LoVo (cell line): ENCODE results near the gene NR5A2.

ENCODE experiments used
- DNase-seq: peaks from one replicate; pipeline ENCODE4 v3.0.0-alpha.2; 2016; ENCODE audit warnings: low spot score

The NR5A2 gene

DNA sequence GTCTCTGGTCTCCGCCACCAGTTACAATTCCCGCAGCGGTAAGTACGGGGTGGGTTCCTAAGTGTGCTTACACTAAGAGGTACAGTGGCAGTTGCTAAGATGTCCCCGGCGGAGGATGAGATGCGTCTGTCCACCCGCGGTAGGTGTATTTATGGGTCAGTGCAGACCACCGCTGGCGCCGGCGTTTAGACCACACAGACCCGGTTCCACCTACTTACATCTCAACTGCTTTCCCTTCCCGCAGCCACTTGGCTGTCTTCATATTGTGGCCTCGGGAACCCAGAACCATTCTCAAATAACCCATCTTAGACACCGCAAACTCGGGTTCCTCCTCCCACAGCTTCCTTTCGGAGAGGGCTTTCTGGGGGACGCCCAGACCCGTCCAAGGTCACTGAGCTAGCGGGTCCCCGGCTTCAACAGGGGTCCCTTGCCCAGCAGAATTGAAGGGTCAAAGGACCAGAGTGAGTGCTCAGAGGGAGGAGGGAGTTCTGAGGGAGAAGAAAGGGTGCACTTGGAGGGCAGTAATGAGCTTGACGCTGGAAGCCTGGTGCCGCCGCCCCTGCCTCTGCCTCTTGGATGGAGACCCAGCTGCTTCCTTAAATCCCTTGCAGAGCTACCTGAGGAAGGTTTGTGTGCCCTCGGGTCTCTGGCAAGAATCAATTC is 8.6 kb downstream of the NR5A2 start:
- no peak for DNase-seq

DNA sequence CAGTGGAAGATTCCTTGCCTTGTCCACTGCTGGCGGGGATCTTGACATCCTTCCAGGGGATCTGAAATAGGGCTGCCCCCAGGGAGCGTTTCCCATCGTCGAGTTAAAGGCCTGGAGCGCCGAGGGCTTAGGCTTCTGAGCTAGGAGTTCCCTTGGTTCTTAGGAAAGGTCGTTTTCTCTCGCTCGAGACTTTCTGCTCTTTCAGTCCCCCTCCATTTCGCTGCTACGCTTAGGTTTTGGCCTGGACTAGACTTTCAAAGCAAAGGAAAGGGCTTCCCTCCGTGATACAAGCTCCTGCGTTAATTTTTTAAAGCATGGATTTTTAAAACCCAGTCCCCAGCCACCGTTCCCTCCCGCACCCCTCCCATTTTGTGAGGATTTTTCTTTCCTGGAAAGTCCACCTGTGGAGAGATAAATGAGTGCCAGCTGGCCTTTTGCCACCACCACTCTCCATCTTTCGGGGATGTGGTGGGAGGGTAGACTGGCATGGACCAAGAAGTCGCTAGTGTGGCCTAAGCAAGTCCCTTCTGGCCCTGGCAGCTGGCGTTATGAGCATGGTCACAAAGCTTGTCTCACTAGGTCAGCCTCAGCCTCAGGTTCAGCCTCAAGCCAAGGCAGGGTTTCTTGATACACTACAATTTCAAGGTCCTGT is 9.2 kb downstream of the NR5A2 start:
- DNase-seq, result no peak

- DNase-seq, result no peak
Measured at GRCh38 chr1:200037501-200037900, 10.0 kb downstream of the NR5A2 start.

DNA sequence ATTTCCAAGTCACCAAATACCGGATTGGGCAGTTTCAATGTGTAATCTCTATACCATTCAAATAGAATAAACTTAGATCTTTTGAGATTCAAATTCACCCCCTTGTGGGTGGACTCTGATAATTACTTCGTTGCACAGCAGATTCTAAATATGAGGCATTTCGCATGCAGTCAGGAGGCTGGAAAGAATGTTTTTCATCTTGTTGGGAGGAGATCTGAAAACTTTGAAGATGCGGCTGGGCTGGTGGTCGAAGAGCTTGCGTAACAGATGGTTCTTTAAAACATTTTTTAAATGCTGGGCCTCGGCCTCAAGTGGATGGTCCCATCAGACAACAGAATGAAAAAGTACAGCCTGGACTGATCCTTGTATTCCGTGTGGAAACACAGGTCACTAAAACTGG is 10.4 kb downstream of the NR5A2 start:
- DNase-seq, result no peak

- no peak for DNase-seq
Measured at GRCh38 chr1:200038325-200038980, 10.9 kb downstream of the NR5A2 start.

- DNase-seq, result peak; percentile 54
Measured at GRCh38 chr1:200038981-200039848, 11.7 kb downstream of the NR5A2 start.

GRCh38 chr1:200039849-200040474 is 12.5 kb downstream of the NR5A2 start:
- DNase-seq, result no peak

GRCh38 chr1:200040481-200041138 is 13.1 kb downstream of the NR5A2 start:
- no peak for DNase-seq

DNA sequence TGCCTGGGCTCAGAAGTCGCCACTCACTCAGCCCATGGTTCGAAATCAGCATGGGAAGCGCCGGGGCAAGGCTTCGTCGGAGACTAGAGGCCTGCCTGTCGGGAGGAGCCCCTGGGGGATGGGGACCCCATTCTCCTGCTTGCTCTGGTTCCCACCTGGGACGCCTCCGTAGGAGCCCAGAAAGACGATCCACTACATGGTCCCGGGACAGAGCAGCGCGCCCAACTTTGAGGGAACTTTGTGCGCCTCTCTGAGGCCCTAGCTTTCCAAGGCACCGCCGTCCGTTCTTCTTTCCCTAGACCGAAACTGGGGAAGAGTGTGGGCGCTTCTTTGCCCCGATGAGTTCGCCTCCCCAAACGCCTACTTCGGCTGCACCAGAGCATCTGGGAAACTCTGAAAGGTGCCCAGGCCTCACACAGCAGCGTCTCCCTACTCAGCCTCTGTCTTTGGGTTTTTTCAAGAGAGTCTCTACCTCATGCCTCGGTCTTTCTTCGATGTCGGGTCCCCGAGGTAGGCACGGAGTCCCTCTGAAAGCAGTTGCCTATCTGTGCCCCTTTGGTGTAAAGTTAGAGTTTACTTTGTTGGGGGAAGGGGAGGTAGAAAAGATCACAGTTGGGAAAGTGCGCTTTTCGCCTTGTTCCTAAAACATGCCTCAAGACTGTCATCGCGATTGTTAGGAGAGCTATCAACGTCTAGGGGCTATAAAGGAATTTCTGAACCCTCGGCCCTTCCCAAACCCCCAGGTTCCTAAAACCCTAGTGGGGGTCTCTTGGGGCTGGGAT is 14.0 kb downstream of the NR5A2 start:
- DNase-seq, result no peak

- DNase-seq, result no peak
Measured at GRCh38 chr1:200042119-200042551, 14.6 kb downstream of the NR5A2 start.

DNA sequence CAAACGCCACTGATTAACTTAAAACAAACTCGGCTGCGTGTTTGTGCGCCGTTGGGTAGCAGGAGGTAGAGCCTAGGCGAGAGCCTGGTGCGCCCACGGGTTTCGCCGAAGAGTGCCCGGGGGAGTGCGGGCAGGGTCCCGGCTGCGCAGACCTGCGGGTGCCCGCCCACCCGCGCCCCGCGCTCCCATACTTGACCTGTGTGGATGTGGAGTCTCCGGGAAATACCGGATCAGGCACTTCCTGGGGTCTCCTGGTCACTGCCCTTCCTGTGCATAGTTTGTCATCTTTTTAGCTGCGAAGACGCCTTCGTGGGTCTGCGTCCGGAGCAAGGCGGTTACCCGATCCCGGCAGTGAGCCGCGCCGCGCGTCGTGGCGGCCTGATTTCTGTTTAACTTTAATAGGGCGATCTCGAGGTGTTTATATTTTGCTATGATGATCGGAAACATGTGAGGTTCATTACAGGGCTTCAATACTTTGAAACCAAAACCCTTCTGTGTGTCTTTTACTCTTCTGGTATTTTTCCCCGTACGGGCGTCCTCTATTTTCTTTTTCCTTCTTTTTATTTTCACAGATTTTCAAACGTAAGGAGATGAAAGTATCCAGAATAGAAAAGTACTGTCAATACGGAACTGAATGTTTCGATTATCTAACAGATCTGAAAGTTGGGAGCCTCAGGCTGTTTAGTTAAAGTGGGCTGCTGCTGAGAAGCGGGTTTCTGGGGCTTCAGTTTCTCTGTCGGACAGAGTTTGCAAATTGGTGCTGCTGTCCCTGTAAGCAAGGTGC is 15.2 kb downstream of the NR5A2 start:
- DNase-seq, result no peak

DNA sequence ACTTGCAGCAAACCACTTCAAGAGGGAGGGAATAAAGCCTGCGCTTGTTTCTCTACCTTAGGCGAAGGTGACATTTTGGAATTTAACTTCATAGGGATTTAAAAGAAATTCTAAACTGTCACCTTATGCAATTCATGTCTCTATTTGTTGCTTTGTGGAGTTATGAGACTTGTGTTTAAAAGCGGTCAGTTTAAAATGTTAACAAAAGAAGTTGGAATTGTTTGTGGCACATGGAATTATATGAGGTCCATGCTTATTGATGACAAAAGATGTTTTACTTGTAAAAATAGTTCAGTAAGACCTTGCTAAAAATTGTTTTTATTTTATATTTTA is 15.8 kb downstream of the NR5A2 start:
- no peak for DNase-seq

DNA sequence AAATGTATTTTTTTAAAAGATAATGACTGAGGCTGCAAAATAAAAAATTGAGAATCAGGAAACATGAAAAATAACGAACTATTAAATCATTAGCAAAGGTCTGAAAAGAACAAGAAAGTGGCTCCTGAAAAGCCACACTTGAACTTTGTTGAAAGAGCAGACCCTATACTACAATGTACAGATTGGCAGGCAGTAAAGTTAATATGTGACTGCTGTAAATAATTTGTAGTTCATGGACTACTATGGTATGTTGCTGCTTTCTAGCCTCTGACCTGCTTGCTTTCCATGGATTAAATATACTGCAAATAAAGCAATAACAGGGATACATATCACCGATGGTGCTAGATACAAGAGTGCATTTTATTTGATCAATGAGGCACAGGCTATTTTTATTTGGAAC is 18.6 kb downstream of the NR5A2 start:
- no peak for DNase-seq

DNA sequence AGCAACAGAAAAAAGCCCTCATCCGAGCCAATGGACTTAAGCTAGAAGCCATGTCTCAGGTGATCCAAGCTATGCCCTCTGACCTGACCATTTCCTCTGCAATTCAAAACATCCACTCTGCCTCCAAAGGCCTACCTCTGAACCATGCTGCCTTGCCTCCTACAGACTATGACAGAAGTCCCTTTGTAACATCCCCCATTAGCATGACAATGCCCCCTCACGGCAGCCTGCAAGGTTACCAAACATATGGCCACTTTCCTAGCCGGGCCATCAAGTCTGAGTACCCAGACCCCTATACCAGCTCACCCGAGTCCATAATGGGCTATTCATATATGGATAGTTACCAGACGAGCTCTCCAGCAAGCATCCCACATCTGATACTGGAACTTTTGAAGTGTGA is 20.7 kb downstream of the NR5A2 start:
- no peak for DNase-seq

- no peak for DNase-seq
Measured at GRCh38 chr1:200049810-200050209, 22.3 kb downstream of the NR5A2 start.

DNA sequence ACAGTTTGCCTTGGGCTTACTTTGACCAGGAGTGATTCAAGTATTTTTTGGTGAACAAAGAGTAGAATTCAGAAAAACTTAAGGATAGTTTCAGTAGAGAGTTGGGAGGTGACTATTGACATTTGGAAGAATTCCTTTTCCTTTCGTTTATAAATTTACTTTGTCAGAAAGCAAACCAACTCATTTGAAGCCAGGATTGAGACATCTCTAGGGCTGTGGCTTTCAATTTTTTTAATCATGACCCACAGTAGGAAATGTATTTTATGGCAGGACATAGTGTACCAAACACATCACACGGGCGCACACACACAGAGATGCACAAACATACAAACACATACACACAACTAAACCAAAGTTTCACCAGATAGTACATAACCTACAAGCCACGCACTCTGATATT is 24.1 kb downstream of the NR5A2 start:
- DNase-seq, result no peak

DNA sequence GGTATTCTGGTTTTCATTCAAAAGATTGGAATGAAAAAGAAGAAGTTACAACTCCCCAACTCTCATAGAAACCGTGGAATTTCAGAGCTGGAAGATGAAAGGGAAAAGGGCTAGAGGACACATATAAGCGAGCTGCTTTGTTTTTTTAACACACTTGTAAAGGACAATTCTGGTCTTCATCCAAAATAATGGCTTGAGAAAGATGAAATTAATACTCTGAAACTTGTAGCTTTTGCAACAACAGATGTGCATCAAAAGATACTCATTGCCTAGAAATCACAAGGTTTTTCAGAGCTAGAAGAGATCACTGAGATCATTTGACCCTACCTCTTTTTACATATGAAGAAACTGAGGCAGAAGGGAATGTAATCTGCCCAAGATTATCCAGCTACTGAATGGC is 25.6 kb downstream of the NR5A2 start:
- DNase-seq, result no peak

DNA sequence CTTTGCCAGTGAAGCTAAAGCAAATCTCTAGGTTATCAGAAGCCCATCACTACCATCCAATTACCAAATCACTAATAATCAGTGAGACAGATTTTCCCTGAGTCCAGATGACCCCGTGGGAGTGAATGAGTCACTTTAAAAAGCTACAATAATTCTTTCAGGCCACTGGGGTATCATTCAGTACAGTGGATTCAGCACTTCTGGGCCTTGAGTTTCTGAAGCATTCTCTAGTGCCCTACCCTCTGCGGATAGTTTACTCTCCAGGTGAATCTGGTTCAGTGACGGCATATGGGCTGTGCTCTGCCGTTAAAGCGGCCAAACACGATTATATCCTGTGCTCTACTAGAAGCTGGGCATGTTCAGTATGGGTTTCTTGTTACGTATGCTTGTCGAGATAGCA is 26.1 kb downstream of the NR5A2 start:
- no peak for DNase-seq

DNA sequence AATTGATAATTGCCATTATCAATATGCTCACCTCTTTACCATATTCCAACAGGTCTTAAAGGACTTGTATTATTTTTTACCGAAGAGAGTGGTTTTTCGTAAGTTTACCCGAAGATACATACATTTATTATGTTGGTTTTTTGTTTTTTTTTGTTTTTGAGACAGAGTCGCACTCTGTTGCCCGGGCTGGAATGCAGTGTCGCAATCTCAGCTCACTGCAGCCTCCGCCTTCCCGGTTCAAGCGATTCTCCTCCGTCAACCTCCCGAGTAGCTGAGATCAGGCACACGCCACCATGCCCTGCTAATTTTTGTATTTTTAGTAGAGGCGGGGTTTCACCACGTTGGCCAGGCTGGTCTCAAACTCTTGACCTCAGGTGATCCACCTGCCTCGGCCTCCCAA is 30.8 kb downstream of the NR5A2 start:
- DNase-seq, result no peak

DNA sequence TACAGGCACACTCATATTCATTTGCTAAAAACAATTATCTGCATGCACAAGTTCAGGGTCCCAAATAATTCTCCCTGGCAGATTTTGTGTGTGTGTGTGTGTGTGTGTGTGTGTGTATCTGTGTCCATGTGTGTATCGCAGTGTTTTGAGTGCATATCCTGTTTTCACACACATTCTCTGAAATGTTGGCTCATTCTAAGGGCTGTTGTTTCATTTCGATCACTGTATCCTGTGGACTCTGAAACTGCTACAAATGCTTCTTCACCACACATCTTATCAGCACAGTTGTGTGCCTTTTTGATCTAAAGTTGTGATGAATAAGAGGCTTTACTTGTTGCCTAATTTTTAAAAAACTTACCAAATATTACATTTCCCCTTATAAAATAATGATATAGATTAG is 34.6 kb downstream of the NR5A2 start:
- no peak for DNase-seq
